SK-N-MC (cell line): ENCODE results near the gene RDH16.

Source experiments
- DNase-seq: peaks from one replicate; pipeline ENCODE4 v3.0.0-alpha.2; 2011; ENCODE audit warnings: low read depth, low spot score
- H3K27ac ChIP-seq: fragments of 200-600 bp; sonication (generic); 2 replicates; pipeline ENCODE4 v1.5.1; 2016; ENCODE audit warnings: mixed run types
- H3K36me3 ChIP-seq: fragments of 200-600 bp; sonication (generic); 2 replicates; pipeline ENCODE4 v1.6.1; 2017; ENCODE audit warnings: antibody characterized with exemption, low read length, mixed read lengths; ENCODE audit not compliant: insufficient read depth
- H3K4me3 ChIP-seq: fragments of 200-600 bp; sonication (generic); 2 replicates; pipeline ENCODE4 v1.5.1; 2016
- H3K9ac ChIP-seq: fragments of 200-600 bp; sonication (generic); 2 replicates; pipeline ENCODE4 v1.8.0; 2017; ENCODE audit warnings: mixed run types, mixed read lengths; ENCODE audit not compliant: insufficient read length
- H3K9me3 ChIP-seq: fragments of 200-600 bp; sonication (generic); 2 replicates; pipeline ENCODE4 v1.6.1; 2017; ENCODE audit warnings: low read depth, mild to moderate bottlenecking, antibody characterized with exemption, low read length, moderate library complexity, mixed read lengths
- EZH2 ChIP-seq: fragments of 200-600 bp; sonication (generic); IDR thresholded peaks from one replicate; pipeline ENCODE4 v1.6.1; 2017; ENCODE audit warnings: antibody characterized with exemption
- FOXP2 ChIP-seq: optimal IDR thresholded peaks from 2 replicates; pipeline ENCODE3; 2011; ENCODE audit warnings: mild to moderate bottlenecking, moderate library complexity; ENCODE audit not compliant: insufficient read depth; ENCODE audit errors: extremely low read length, control extremely low read depth
- POLR2AphosphoS5 ChIP-seq: IDR thresholded peaks from 2 replicates; pipeline ENCODE4 v1.6.1; 2012; ENCODE audit warnings: mild to moderate bottlenecking, low read depth, low read length, borderline replicate concordance

RDH16 gene

GRCh38 chr12:56957229-56958052 lies at the start of gene RDH16:
TSS of gene RDH16 (minus strand) at chr12:56957608. CDS start at chr12:56957462, 146 bp downstream.
- no peaks in the 10 kb centered on the region for H3K36me3 ChIP-seq
- no peak within 1 kb of the TSS for H3K9ac ChIP-seq
- H3K9me3 ChIP-seq, result no peaks in the 10 kb centered on the region
- DNase-seq, result no peak
- H3K4me3 ChIP-seq, result no peak within 1 kb of the TSS
- TF ChIP-seq EZH2, result no peak
- TF ChIP-seq FOXP2, result no peak
- TF ChIP-seq POLR2AphosphoS5, result no peak
- no peak within 1 kb of the TSS for H3K27ac ChIP-seq

- Histone ChIP-seq H3K27ac (no peak overlapping the region), H3K9ac (no peak overlapping the region)
These were observed 49.5 kb upstream of the RDH16 start for GRCh38 chr12:57006809-57007475.

GRCh38 chr12:57005980-57006808 lies 48.8 kb upstream of the RDH16 start, which contains the start of gene ZBTB39:
TSS of gene ZBTB39 (minus strand) at chr12:57006546. CDS start at chr12:57004917, 1,629 bp downstream.
- Histone ChIP-seq H3K9me3 (no peaks in the 10 kb centered on the region), H3K36me3 (peaks cover 34% of the 10 kb centered on the region), H3K4me3 (peak within 1 kb of the TSS; percentile 88), H3K27ac (no peak within 1 kb of the TSS), H3K9ac (peak within 1 kb of the TSS; percentile 91)
- TF ChIP-seq POLR2AphosphoS5, result no peak
- TF ChIP-seq FOXP2, result no peak
- no peak for TF ChIP-seq EZH2
- DNase-seq, result no peak

More at GRCh38 chr12:57006809-57007475, 49.5 kb upstream of the RDH16 start:
- Histone ChIP-seq H3K4me3 (peak overlapping the region; percentile 63), H3K36me3 (peaks cover 29% of the 10 kb centered on the region; the same call in 1 of the 2 replicates), H3K9me3 (no peaks in the 10 kb centered on the region)
- DNase-seq, result no peak
- no peak for TF ChIP-seq EZH2
- TF ChIP-seq POLR2AphosphoS5, result no peak
- TF ChIP-seq FOXP2, result no peak

GRCh38 chr12:57004651-57005050 lies 47.2 kb upstream of the RDH16 start:
- H3K36me3 ChIP-seq, result peaks cover 44% of the 10 kb centered on the region
- H3K27ac ChIP-seq, result no peak overlapping the region

GRCh38 chr12:57003395-57003794 lies 46.0 kb upstream of the RDH16 start:
- TF ChIP-seq FOXP2 (no peak), EZH2 (no peak), POLR2AphosphoS5 (no peak)
- no peak overlapping the region for H3K4me3 ChIP-seq
- H3K27ac ChIP-seq, result no peak overlapping the region
- no peaks in the 10 kb centered on the region for H3K9me3 ChIP-seq
- H3K36me3 ChIP-seq, result peaks cover 46% of the 10 kb centered on the region
- no peak overlapping the region for H3K9ac ChIP-seq
- no peak for DNase-seq

More at GRCh38 chr12:57004651-57005050, 47.2 kb upstream of the RDH16 start:
- peak overlapping the region; percentile 91 for H3K9ac ChIP-seq
- TF ChIP-seq POLR2AphosphoS5, result no peak
- TF ChIP-seq FOXP2, result no peak
- TF ChIP-seq EZH2, result no peak
- no peaks in the 10 kb centered on the region for H3K9me3 ChIP-seq
- DNase-seq, result no peak
- H3K4me3 ChIP-seq, result no peak overlapping the region; the same call in 1 of the 2 replicates

DNA sequence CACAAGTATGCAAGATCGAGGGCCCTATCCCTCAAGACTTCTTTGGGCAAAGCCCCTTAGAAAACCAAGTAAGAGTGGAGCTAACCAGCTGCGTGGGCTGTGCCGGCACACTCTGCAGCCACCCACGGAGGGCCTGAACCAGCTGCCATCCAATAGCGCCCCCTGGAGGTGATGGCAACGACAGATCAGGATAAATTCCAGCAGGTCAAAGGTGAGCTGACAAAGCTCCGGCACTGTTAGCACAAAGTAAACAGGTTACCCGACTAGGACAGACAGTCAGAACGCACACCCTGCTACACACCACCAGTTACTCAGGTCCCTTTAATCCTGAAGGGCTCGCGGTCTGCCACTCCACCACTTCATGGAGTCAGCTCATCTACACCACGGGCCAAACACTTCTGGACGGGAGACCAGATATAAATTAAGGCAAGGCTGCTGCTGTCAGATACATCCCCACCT lies 44.1 kb upstream of the RDH16 start:
- peaks cover 46% of the 10 kb centered on the region for H3K36me3 ChIP-seq
- H3K4me3 ChIP-seq, result no peak overlapping the region
- no peak for DNase-seq
- no peaks in the 10 kb centered on the region for H3K9me3 ChIP-seq
- H3K27ac ChIP-seq, result no peak overlapping the region
- no peak overlapping the region for H3K9ac ChIP-seq
- TF ChIP-seq EZH2 (no peak), FOXP2 (no peak), POLR2AphosphoS5 (no peak)

- peaks cover 46% of the 10 kb centered on the region for H3K36me3 ChIP-seq
These were observed 43.0 kb upstream of the RDH16 start for GRCh38 chr12:57000393-57000792.

More at GRCh38 chr12:57000393-57000792, 43.0 kb upstream of the RDH16 start:
- no peak for DNase-seq
- Histone ChIP-seq H3K27ac (no peak overlapping the region), H3K9ac (no peak overlapping the region), H3K4me3 (no peak overlapping the region), H3K9me3 (no peaks in the 10 kb centered on the region)
- TF ChIP-seq POLR2AphosphoS5 (no peak), EZH2 (no peak)
